HG03103 (cell line): ENCODE results near the gene ARAP1.

ENCODE experiments used
- ATAC-seq: cut with Tn5 transposase; IDR thresholded peaks from one replicate; pipeline ENCODE4 v1.9.1; 2021; ENCODE audit warnings: low read depth; ENCODE audit not compliant: unreplicated experiment

ARAP1 gene

DNA sequence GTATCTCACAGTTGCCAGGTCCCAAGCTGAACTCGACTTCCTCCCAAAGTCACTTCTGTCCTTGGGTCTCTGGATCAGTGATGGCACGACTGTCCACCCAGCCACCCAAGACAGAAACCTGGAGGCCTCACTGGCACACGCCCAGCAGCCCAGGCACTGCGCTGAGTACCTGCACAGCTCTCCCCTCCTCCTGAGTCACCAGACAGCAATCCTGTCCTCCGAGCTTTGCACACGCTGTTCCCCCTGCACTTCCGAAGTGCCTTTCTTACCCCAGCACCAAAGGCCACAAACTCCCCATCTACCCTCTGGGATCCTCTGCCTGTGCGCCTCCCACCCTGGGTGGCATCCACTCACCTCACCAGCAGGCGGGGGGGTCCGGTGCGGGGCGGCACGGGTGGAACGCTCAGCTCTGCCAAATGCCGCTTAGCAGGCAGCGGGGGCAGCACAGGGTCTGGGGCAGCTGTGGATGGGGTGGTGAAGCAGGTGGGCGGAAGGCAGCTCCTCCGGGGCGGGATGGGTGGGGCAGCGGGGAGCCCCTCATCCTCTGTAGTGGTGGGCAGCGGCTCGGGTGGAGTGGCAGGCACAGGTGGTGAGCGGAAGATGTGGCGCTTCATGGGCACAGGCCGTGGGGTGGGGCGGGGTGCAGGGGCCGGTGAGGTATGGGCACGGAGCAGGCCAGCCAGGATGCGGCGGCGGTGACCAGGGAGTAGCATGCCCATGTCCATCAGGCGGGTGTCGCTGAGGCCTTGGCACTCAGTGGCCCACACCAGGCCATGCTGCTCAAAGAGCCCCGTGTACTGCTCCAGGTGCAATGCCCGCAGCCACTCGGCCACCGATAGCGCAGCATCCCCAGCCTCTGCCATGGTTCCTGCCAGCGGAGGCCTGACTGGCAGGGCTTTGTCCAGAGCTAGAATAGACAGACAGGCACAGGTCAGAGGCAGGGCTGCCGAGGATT is 25.7 kb downstream of the ARAP1 start:
- no peak for ATAC-seq

DNA sequence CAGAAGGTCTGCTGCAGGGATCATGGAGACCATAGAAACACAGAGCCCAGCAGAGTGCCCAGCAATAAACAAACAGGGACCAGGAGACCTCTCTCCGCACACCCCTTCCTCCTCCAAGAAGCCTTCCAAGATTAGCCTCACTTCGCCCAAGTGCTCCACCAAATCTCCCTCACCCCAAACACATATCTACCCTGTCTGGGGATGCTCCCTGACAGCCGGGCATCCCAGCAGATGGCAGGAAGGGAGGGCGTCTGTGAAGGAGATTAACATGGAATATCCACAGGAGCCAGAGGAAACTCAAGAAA is 26.5 kb downstream of the ARAP1 start:
- ATAC-seq = no peak

DNA sequence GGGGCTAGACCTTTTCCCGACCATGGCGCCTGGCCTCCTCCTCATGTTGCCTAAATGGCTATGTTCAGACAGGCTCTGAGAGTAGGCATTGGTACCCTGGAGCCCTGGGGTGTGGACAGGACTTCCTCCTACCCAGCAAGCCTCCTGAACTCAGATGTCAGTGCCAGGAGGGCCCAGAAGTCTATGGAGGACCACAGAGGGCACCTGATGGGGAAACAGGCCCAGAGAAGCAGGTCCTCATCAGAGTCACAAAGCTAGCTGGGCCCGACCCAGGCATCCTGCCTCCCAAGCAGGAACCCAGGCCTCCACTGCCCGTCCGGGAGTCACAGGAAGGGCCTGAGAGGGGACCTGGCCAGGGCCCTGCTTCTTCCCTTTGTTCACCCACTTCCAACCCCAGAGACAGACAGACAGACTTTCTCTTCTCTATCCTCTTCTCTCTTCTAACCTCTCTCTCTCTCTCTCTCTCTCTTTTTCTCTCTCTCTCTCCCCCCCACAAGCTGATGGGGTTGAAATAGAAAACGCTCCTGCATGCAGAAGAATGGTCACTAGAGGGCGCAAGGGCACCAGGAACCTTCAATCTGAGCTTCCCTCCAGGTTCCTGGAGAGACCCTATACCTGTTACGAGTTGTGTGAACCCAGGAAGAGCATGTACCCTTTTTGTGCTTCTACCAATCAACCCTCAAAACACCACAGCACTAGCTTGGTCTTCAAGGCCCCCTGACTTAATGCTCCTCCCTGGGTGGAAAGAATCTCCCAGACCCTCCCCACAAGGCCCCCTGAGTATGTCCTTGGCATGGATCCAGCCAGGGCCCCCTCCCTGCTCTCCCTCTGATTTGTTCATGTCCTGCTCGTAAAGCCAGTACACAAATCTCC is 27.1 kb downstream of the ARAP1 start:
- ATAC-seq = no peak

DNA sequence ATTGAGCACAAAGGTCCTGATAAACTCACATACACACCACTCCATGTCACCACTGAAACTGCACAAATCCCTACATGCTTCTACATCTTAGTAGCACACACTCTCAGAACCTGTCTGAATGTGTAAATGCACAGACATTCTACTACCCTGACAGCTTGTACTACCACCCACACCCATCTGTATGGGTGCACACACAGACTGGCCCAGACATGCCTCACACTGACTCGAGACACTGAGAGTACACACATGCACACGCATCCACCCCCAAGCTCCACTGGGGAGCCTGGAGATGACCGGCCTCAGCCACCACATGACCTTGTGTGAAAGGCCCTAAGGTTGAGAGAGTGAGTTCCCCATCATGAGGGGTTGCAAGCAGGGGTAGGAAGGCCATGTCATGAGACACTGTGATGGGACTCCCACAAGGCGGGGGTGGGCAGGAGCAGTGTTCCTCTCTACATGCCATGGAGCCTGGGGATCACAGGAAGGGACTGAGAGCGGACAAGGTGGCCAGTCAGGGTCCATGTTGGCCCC is 28.1 kb downstream of the ARAP1 start:
- no peak for ATAC-seq

DNA sequence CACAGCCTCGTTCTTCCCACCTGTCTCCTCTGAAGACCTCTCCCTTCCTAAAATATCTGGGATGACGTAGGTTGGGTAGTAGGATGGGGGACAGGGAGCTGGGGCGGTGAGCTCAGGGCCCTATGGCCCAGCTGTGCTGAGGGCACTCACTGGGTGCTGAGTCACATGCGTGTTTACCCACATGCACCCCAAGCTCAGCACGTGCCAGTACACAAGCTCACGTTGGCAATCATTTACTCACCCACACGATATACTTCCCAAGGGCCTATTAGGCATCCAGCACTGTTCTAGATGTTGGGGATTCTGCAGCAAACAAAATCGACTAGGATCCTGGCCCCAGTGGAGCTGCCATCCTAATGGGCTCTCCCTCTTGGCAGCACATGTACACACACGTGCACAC is 28.7 kb downstream of the ARAP1 start:
- no peak for ATAC-seq

DNA sequence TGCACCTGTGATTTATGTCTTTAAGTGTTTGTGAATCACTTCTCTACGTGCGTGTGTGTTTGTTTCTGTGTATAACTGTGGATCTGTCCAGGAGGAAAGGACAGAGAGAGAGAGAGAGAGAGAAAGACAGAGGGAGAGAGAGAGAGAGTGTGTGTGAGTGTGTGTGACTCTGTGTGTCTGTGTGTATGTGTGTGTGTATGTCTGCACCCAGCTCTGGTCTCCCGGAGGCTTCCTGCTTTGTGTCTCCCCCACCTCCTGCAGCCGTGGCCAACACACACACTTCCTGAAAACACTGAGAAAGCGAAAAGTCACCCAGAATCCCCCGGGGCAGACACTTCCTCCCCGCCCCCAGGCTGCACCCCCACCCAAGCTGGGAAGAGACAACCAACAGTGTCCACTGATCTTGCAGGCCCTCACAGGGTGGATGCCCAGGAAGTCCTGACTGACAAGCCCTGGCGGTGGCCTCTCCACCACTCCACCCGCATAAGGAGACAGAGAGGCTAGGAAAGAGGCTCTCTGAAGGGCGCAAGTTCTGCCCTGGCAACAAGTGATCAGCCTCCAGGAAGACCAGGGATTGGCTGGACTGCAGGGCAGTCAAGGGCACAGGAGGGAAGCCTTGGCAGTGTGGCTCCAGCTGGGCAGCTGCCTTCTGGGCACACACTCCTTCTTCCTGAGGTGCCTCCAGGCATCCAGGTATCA is 30.0 kb downstream of the ARAP1 start:
- ATAC-seq = peak; percentile 77

DNA sequence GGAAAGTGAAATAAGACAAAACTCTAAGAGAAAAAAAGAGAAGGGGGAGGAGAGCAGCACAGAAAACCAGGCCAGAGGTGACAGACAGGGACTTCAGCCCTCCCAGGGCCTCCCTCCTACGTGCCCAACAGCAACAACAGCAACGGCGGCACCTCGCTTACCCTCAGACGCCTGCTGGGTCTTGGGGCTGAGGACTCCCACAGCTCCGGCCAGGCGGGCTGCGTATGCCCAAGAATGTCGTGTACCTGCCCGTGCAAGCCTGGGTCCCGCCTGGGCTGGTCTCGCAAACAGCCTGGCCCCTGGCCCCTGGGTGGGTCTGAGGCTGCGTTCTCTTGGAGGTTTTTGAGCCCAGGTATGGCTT is 30.5 kb downstream of the ARAP1 start:
- ATAC-seq = peak; percentile 5

DNA sequence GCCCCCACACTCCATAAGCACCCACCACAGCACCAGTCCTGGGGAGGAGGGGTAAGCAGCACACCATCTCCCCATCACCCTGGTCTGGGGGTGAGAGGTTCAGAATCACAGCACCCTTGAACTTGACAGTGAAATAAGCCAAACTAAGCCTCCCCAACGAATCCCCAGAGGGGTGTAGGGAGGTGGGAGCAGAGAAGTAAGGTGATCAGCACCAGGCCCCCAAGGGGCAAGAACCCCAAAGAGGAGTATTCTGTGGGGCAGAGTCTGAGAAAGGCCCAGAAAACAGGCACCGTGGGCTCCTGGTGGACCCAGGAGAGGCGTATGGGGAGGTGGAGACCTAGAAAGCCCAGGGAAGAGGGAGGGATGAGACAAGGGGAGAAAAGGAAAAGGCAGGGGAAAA is 30.9 kb downstream of the ARAP1 start:
- no peak for ATAC-seq

DNA sequence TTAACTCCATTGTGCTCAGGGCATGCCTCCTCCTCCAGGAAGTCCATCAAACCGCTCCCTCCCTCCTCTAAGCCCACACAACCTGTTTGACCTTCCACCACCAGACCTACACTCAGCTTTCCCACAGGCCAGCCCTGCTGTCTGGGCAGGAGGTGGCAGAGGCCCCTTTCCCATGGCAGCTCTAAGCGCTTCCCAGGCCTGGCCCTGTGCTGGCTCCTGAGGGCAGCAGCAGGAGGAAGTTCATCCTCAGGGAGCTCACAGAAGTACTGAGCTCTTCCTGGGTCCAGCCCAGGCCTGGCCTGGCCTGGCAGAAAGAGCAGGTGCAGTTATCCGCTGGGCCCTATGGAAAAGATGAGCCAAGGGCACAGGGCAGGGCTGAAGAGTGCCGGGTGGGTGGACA is 31.4 kb downstream of the ARAP1 start:
- no peak for ATAC-seq

DNA sequence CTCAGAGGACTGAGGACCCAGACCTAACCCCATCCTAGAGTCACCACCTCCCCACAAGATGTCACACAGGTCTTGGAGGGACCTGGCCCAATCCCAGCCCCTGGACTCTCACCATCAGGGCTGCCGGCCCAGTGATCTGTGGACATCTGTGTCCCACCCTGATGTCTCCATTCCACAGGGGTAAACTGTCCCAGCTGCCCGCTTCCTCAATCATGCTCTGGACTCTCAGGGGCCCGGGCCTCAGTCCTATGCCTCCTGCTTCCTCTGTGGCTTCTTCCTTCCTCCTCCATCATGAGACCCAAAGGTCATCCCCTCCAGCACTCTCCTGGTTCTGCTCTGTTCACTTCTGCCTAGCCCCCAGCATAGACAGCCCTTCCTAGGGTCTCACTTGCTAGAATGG is 32.2 kb downstream of the ARAP1 start:
- no peak for ATAC-seq

DNA sequence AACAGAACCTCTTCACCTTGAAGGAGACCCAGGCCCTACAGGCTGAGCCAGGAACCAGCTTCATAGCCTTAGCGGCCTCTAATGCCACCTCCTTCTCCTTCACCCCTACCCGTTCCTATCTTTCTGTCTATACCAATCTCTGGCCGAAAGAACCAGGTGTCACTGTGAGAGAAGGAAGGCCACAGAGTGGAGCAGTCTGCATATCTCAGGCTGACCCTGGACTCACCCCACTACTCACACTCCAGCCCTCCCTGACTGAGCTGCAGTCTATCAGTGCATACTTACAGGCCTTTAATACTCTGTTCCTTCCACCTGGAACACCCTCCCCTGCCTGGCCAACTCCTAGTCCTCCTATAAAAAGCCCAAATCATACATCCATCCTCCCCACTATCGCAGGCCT is 32.7 kb downstream of the ARAP1 start:
- ATAC-seq = no peak

DNA sequence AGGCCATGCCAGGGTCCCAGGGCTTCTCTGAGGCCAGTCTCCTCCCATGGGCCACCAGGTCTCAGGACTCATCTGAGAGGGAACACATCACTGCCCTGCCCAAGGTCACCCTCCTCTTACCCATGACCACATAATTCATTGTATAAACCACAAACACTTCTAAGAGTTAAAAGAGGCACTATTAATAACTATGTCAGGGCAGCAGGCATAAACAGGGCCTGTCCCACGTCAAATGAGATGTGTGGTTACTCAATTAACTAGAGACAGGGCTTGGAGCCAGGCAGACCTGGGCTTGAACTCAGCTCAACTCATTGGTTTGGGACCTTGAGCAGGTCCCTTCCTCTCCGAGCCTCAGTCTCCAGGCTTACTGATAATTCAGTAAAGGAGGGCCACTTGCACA is 33.1 kb downstream of the ARAP1 start:
- ATAC-seq = no peak

DNA sequence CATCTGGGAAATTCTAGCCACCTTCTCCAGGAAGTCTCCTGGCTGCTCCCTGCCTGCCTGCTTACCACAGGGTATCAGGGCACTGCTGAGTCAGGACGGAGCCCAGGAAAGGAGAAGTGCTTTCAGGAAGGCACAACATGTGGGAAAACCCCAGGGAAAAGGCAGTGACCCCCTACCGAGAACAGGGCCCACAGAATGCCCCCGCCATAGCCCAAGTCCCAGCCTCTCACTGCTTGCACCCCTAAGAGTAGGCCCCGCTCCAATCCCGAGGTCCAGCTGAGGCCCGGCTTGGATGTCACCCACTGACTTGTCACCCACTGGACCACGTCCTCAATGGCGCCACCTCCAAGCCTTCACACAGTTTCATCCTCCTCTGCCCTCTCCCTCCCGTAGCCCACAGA is 34.1 kb downstream of the ARAP1 start:
- ATAC-seq = no peak

DNA sequence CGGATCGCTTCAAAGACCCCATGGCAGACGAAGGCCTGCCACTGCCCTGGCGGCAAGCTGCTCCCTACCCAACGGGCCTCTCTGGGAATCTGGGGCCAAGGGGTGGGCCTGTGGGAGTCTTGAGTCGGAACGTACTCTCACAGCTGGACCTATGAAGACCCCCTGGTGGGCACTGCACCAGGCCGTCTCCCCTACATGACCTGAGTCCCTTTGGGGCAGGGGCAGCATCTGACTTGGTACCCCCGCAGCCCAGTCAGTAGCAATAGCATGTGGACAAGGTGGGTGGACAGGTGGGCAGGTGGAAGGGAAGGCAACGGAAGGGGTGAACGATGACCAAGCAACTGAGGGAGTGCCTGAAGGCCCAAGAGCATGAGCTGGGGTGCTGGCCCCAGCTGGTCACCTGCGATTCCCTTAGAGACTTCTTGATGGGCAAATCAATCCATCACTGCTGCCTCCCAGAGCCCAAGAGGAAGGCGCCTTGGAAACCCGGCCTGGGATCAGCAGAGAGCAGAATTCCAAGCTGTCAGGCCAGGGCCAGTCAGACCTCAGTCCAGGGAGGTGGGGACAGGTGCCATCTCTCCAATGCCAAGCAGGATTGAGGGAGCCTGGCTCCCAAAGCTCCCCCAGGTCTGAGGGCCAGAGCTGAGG is 35.3 kb downstream of the ARAP1 start:
- no peak for ATAC-seq

DNA sequence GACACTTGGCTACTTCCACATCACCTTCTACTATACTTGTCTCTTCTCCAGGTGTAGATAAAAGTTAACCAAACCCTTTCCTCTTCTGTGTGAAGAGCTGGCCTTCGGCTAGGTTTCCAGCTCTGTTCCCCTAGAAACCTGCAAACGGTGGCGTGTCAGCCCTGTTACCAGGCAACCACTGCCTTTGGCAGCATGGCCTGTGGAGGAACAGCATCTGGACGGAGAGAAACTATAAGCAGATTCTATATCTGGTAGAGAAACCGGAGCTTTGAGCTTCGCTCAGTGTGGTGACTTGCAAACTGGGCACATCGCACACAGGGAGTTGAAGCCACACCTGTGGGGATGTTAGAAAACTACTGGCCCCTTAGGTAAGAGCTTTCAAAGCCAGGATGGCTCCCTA is 35.9 kb downstream of the ARAP1 start:
- no peak for ATAC-seq

DNA sequence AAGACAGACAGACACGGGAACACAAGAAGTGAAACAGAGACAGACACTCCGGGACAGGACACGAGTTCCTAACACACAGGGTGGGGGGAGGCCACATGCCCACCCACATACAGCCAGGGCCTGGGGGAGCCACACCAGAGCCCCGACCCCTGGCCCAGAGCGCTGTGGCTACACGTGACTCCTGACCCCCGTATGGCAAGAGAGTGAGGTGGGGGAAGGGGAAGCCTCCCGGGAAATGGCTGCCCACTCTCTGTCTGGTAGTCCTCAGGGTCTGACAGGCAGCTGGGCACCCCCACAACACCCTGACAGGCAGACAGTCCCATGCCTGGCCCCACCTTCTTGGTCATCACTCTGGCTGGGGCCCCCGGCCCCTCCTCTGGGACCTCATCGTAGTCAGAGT is 39.4 kb downstream of the ARAP1 start:
- no peak for ATAC-seq

DNA sequence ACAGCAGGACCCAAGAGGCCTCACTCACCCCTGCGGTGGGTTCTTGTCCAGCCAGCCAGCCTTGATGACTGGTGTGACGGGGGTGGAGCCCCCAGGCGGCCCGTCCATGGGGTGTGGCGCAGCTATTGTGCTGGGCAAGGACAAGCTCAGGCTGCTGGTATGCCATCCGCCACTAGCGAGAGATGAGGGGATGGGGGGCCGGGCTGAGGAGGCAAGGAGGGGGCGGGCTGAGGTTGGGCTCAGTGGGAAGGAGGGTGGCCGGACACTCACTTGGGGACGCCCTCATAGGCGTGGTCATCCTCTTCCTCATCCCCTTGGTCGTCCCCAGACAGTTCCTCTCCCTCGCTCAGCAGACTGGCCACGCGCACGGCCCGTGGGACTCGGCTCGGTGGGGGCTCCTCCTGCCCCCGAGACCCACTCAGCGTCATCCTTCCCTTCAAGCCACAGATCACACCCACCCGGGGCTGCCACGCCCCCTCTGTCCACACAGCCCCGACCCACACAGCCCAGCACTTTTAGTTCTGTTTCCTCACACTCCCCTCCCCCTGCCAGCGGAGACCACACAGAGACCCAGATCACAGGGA is 39.9 kb downstream of the ARAP1 start:
- ATAC-seq = no peak

DNA sequence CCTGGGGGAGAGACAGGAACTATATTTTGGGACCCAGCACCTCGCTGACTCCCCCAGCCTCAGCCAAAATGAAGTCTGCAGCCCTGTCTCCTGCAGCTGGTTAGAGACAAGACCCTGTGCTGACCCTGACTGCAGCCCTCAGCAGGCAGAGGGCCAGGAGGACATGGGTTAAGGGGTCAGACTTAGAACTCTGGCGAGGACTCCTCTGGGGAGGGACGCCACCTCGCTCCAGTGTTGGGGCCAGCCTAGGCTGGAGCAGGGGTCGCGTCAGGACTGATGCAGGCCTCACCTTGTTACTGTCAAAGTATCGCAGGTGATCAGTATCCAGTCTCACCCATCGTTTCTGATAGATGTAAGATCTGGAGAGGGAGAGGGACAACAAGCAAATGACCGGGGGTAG is 41.1 kb downstream of the ARAP1 start:
- no peak for ATAC-seq

DNA sequence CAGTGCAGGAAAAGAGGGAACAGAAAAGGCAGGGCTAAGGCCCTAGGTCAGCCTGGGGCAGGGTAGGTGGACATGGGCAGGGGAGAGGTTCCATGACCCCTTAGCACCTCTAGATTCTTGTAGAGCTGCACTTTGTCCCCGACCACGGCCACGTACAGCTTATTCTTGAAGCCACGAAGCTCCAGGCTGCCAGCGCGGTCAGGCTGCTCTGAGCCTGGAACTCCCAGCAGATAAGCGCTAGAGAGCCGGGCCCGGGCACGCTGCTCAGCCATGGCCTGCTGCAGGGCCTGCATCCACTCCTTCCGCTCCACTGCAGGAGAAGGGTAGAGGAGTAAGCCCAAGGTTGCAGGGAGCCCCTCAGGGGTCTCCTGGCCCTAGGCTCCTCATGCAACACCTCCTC is 41.9 kb downstream of the ARAP1 start:
- ATAC-seq = no peak
